ENCODE results near the gene MACROD2.

Gene MACROD2

DNA sequence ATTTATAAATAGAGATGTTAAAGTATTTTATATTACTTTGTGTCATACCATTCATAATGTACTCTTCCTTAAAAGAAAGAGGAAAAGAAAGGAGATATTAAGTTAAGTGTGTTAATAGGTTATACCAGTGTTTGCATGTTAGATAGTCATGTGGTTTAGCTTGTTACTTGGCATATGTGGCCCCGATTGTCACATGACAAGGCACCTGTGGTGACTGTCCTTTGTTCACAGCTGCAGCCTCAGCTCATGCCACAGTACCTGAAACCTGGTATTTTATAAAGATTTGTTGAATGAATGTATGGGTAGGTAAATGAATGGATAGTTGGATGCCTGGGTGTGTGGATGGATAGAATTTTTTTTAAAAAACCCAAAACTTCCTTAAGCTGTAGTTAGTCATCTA lies 648.2 kb downstream of the MACROD2 start:
- DNase-seq (ENCODE audit: low read depth, low spot score), result no peak

GRCh38 chr20:14644306-14645097 lies 649.2 kb downstream of the MACROD2 start:
- no peak for DNase-seq (ENCODE audit: low read depth, low spot score)

- no peak for DNase-seq (ENCODE audit: low read depth, low spot score)
These were observed 651.7 kb downstream of the MACROD2 start for GRCh38 chr20:14647016-14647415.

- no peak for DNase-seq (ENCODE audit: low read depth, low spot score)
These were observed 654.3 kb downstream of the MACROD2 start for GRCh38 chr20:14649662-14650061.

- no peak for DNase-seq (ENCODE audit: low read depth, low spot score)
These were observed 662.1 kb downstream of the MACROD2 start for GRCh38 chr20:14657266-14658005.

DNA sequence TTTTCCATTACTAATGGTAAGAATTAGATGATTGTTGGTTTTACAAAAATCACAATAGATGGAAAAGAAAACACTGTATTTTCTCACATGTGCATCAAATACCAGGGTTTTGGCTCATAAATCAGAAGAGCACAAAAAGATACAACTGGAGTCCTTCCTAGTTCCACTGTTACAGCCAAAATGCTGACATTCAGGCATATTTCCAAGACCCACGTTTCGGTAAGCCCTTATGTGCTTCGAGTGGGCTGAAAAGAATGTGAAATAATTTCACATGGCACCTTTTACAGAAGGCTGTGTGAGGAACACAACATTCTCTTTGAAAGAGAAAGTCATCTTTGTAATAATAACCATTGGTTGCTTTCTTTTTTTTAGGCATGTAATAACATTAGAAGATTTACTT lies 668.8 kb downstream of the MACROD2 start:
- no peak for DNase-seq (ENCODE audit: low read depth, low spot score)

DNA sequence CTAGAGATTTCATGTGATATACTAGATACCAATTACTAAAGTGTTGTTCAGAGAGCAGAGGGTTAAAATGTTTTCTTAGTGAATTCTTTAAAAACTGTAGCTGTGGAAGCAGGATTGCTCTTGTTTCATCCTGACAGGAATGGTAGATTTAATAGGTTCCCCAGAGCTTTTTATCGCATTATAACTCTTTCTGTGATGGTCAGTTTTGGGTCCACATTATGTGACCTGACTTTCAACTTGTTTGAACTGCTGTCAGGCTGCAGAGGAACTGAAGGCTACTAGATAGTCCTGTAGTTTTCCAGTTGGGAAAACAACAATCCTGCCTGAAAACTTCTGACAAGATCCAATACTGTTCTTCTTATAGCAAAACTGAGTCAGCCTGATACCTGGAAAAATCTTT lies 671.4 kb downstream of the MACROD2 start:
- DNase-seq (ENCODE audit: low read depth, low spot score), result no peak

GRCh38 chr20:14667226-14667625 lies 671.9 kb downstream of the MACROD2 start:
- DNase-seq (ENCODE audit: low read depth, low spot score), result no peak

DNA sequence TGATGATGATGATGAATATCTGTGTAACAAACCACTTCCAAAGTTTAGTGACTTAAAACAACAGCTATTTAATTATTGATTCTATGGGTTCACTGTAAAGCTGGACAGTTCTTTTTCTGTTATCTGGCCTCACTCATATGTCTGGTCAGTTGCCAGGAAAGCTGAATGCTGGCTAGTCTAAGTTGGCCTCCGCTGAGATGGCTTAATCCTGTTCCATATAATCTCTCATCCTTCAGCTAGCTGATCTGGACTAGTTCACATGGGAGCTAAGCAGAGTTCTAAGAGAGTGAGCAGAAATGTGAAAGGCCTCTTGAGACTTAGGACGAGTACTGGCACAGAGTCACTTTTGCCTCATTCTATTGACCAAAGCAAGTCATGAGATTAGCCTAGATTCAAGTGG lies 676.8 kb downstream of the MACROD2 start:
- no peak for DNase-seq (ENCODE audit: low read depth, low spot score)

DNA sequence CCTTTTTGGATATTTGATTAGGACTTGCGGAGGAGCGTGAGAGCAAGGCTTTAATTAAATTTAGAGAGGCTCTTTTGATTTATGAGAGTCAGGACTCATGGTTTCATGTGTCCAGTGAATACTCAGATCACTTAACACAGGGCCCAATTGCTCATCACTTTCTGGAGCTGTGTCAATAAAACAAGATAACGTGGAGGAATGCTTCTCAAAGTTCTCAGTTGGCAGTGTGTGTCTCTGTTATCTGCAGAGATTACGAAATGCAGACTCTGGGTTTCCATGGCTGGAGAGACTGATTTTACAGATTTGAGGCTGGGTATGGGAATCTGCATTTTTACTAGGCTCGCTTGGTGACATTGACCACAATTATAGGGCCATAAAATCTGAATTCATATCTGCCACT lies 677.8 kb downstream of the MACROD2 start:
- DNase-seq (ENCODE audit: low read depth, low spot score), result no peak

DNA sequence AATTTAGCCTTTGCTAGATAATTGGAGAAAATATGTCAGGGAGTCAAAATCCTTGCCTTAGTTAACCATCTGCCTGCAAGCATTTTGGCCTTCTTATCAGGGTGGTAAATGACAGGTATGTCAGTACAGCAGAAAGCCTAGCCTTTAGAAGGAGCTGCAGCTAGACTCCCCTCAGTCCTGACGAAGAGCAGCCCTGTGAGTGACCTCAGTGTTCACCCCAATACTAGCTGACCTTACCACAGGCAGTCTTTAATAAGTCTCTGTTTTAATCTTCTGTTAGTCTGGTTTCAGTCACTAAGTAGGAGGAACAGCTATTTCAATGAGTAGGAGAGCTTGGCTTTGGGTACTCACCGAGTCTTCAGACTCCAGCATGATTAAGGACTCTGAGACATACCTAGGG lies 682.1 kb downstream of the MACROD2 start:
- no peak for DNase-seq (ENCODE audit: low read depth, low spot score)

DNA sequence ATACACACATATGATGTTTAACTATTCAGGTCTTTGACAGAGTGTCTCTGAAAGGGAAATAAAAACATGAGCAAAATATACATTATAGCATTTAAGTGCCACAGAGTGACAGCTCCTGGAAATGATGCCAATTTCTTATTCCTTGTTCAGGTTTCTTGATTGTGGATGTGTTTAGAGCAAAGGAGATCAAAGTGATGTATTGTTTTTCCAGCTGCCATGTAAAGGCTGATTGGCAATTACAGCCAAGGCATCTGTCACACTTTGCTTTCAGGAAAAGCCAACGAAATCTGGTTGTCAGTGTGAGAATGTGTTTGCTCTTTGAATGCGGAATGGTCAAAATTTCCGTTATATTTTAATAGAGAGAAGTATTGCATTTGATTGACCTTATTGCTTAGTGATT lies 689.9 kb downstream of the MACROD2 start:
- no peak for DNase-seq (ENCODE audit: low read depth, low spot score)

- DNase-seq (ENCODE audit: low read depth, low spot score), result no peak
These were observed 692.0 kb downstream of the MACROD2 start for GRCh38 chr20:14687313-14687712.

GRCh38 chr20:14688005-14688404 lies 692.7 kb downstream of the MACROD2 start:
- DNase-seq (ENCODE audit: low read depth, low spot score), result no peak

- DNase-seq (ENCODE audit: low read depth, low spot score), result no peak
These were observed 696.7 kb downstream of the MACROD2 start for GRCh38 chr20:14691994-14692393.

DNA sequence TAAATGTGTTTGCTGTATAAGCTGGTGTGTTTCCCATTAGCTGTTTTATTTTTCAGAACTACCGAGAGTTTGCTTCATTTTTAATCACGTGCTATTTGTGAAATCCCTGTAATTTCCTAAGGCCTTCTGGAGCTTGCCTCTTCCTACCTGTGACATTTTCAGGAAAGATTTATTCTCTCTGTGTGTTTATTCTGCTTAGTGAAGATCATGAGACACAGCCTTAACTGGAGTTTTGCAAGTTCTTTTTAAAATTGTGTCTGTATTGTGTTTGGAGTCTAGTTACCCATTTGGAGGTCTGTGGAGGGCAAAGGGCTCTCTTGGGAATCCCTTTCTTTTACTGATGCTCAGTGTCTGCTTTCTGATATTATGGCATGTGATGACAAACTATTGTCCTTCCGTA lies 701.2 kb downstream of the MACROD2 start:
- no peak for DNase-seq (ENCODE audit: low read depth, low spot score)

DNA sequence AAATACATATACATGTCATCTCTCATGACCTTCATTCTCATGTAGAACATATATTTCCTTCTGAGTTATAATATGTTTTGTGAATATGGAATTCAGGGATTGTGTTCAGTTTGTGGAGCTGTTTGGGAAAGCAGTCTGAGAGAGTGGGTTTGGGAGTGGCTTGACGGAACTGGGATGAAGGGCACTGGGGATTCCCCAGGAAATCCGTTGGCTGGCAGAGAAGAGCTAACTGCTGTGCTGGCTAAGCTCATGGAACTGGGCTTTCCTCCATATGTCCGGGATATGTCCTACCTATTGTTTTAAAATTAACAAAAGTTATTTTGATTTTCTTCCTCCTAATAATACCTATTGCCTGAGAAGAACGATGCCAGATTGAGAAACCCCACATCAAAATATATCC lies 701.6 kb downstream of the MACROD2 start:
- no peak for DNase-seq (ENCODE audit: low read depth, low spot score)

DNA sequence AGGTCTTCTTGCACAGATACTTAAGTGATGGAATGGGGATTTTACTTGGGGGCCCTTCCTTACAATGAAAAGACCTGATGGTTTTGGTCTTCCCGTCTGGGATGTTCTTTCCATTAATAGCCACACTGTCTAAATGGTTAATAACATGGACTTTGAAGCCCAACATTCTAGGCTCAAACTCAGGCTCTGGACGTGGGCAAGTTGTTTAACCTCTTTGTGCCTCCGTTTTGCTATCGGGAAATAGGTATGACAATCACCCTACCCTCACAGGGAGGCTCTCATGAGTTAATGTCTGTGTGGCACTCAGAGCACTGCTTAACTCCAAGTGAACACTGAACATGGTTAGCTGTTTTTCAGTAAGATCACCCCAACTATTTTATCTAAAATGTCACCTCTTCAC lies 702.8 kb downstream of the MACROD2 start:
- DNase-seq (ENCODE audit: low read depth, low spot score), result no peak

- DNase-seq (ENCODE audit: low read depth, low spot score), result no peak
These were observed 703.5 kb downstream of the MACROD2 start for GRCh38 chr20:14698605-14699373.

GRCh38 chr20:14700639-14700960 lies 705.3 kb downstream of the MACROD2 start:
- no peak for DNase-seq (ENCODE audit: low read depth, low spot score)

DNA sequence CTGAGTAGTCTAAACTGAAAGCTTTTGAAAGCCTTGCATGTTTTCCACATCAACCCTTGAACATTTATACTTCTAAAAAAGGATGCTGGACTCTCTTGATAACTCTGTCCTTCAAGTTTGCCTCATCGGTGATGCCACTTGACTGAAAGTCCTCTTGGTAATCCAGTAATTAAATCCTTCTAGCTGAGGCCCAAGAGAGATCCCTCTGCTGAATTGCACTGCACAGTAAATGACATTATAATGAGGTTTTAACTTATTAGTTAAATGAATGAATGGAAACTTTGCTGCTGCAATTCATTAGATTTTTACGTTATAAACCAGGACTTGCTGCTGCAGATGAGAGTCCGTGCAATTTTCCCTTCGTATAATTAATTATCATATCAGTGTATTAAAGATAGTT lies 706.0 kb downstream of the MACROD2 start:
- DNase-seq (ENCODE audit: low read depth, low spot score), result no peak

GRCh38 chr20:14706555-14706954 lies 711.2 kb downstream of the MACROD2 start:
- DNase-seq (ENCODE audit: low read depth, low spot score), result no peak
